GM18499 (cell line): ENCODE data around the gene PKHD1.

ENCODE experiments used
- ATAC-seq: cut with Tn5 transposase; IDR thresholded peaks from one replicate; pipeline ENCODE4 v1.9.1; 2021; ENCODE audit warnings: moderate number of reproducible peaks; ENCODE audit not compliant: insufficient read depth, unreplicated experiment

The PKHD1 gene

DNA sequence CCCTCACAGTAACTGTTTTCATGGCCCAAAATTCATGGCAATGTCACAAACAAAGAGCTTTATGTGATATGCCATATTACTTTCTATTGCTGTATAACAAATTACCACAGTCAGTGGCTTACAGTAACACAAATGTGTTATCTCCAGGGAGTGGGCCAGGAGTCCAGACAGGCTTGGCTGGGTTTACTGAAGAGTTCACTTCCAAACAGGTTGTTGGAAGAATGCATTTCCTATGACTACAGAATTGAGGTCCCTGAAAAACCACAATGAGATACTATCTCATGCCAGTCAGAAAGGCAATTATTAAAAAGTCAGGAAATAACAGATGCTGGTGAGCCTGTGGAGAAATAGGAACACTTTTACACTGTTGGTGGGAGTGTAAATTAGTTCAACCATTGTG lies 431.9 kb downstream of the PKHD1 start:
- no peak for ATAC-seq

DNA sequence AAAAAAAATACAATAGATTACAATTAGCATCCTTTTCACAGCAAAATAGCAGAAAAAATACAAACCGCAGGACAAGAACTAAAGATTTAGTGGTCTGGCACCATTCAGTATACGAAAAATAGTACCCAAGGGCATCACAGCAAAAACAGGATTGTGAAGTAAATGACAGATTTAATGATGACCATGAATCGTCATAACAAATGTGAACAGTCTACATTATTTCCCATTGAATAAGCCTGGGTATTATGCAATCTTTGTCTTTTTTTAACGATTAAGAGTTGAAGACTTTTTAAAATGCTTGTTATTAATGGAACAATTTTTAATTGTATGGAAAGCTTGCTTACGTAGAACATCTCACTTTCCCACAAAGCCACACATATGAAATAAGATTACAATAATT lies 432.8 kb downstream of the PKHD1 start:
- ATAC-seq = no peak

DNA sequence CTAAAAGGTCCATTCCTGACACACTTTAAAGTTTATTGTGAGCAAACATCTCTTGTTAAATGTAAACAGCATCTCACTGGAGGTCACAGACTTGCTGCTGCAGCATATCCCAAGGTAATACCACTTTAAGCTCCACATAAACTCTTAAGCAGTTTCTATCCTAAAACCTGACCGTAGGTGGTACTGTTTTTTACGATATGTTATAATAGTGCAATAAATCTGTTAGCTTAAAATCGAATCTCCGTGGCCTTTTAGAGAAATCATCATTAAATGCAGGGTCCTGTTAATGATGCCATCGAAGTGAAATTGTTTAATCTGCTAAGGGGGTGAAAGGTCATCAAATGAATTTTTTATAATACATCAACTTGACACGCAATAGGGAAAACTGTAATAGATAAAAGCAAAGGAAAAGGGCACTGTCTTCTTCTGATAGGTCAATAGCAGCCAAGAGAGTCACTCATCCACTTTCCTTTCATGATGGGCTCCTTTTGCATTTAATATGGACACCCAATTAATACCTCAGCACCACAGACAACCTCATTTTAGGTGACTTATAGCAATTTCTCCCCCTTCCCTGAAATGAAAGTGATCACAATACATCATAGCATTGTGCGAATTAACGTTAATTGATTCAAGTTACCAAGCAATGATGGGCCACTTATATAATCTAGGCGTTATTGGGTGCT lies 436.1 kb downstream of the PKHD1 start:
- no peak for ATAC-seq

DNA sequence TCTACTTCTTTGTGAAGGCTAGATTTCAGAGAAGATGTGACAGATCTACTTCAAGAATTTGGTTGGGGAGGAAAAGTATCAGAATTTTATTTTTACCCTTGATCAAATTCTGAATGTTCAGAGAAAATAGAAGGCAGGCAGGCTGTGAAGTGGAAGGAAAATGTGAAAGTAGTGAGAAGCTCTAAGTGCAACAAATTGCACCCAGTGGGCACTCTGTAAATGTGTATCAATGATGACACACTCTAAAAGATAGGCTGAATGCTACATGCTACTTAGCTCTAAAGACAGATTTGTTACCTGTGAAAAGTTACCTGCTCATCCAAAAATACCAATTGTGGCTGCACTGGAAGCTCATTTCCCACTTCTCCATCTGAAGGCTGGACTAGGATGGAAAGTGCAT lies 438.6 kb downstream of the PKHD1 start:
- no peak for ATAC-seq

GRCh38 chr6:51648236-51648635 lies 439.2 kb downstream of the PKHD1 start:
- ATAC-seq = no peak

DNA sequence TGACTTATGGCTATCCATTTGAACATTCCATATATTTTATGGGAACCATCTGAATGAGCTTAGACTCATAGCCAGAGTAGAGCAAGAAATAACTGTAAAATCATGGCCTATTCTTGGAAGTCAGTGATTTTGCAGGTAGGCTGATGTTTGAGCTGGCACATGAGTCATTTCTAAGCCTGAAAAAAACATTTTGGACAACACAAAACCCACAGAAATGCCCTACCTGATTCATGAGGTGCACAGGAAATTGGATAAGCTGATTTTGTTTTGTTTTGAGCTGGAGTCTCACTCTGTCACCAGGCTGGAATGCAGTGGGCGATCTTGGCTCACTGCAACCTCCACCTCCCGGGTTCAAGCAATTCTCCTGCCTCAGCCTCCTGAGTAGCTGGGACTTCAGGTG lies 443.0 kb downstream of the PKHD1 start:
- no peak for ATAC-seq

DNA sequence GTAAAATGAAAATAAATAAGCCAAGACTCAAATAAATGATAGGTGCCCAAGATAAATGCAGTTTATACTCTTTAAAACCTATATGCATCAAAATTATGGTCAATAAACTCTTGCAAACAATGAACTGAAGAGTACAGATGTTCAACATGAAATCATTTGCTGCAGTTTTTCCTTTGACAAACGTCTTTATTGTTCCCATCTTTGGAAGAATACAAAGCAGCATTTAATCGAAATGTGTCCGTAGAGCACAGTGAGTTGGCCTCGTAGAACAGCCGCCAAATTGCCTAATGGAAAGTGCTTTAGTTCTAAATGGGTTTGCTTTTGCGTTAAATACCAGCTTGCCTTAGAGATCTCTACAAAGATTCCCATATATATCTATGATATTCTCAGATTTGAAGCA lies 447.4 kb downstream of the PKHD1 start:
- ATAC-seq = no peak

- no peak for ATAC-seq
Measured at GRCh38 chr6:51633424-51633823, 454.0 kb downstream of the PKHD1 start.

GRCh38 chr6:51630011-51630410 lies 457.4 kb downstream of the PKHD1 start:
- ATAC-seq = no peak

DNA sequence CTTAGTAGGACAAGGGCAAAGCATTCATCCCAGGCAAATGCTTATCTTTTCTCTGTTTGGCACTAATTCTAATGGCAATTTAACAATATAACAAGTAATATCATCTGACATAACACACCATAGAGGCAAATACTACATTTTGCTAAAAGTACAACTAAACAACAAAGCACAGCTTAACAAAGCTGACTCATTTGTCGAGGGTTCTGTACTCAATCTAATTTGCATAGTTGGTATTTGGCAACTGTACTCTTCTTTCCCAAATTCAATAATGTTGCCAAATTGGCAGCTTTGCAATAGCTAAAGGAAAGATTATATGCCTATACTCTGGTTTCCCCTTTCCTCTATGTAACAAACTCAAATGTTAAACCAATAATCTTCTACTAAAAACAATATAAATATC lies 461.0 kb downstream of the PKHD1 start:
- no peak for ATAC-seq

GRCh38 chr6:51625566-51625965 lies 461.8 kb downstream of the PKHD1 start:
- no peak for ATAC-seq

GRCh38 chr6:51620971-51621370 lies 466.4 kb downstream of the PKHD1 start:
- no peak for ATAC-seq

DNA sequence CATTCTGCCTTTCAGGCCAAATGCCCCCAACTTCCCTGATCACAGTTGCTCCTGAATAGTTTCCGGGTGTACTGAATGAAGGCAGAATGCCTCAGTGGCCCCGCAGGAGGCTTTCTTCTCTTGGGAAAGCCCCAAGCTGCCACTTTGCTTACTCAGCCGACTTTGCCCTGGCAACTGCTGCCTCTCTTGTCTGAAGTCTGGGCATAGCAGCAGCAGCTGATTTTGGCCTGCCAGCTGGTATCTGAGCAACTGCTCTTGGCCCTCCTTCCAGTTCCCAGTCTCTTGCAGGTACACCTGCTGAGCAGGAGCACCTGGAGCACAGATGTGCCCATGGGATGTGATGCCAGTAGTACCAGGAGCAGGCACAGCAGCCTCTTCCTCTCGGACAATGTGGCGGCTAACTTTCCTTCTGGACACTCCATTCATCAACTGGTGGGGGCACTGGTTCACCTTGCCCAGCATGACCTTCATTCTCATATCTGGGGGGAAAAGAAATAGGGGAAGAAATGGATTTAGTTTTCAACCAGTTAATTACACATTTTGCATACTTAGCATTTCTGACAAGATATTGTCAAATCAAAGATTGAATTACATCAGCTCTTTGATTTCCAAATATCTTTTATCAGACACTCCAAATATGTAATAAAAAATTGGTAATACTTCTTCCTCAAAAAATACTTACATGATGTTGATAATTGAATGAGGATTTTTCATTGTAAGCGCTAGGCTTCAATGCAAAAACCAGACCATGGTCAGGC lies 468.2 kb downstream of the PKHD1 start:
- no peak for ATAC-seq

DNA sequence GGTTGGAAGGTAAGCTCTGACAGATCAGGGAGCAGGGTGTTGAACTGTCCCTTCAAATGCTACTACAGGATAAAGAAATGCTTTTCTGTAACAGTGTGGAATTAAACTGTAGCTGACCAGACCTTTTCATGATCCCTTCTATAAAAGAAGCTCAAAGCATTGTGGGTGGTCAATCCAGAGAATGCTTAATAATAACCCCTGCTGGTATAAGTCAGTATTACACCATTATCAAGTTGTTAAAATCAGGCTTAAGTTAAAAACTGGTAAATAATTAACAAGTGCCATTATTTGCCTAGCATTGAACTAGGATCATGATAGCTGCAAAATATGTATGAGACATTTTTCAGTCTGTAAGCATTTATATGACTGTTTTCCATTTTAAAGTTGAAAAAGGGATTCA lies 468.9 kb downstream of the PKHD1 start:
- ATAC-seq = no peak

DNA sequence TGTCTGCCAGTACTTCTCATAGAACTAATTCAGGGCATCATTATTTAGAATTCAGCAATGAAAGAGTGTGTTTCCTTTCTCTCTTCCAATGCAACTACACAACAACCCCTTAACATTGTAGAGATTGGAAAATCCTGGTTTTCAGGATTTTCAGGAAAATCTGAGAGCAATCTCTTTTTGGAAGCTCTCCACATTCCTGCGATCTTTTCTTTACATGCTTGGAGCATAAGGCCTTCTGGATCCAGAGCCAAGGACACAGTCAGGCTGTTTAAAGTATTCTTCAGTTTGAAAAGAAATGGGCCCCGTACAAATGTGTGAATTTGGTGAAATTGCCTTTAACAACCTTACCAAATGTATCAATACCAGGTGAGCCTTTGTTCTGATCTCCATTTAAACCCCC lies 469.7 kb downstream of the PKHD1 start:
- no peak for ATAC-seq

GRCh38 chr6:51616243-51616642 lies 471.2 kb downstream of the PKHD1 start:
- ATAC-seq = no peak

GRCh38 chr6:51614725-51615124 lies 472.7 kb downstream of the PKHD1 start:
- no peak for ATAC-seq

DNA sequence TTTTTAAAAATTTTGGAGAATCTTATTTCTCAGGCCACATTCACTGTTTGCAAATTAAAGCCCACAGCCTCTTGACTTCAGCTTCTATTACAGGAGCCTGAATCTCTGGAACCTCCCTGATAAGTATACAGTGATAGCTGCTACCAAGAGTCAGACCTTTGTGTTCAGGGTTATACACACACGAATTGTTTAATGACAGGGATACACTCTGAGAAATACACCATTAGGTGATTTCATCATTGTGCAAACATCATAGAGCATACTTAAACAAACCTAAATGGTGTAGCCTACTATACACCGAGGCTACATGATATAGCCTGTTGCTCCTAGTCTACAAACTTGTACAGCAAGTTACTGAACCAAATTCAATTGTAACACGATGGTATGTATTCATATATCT lies 473.9 kb downstream of the PKHD1 start:
- ATAC-seq = no peak

- no peak for ATAC-seq
Measured at GRCh38 chr6:51608932-51609331, 478.5 kb downstream of the PKHD1 start.

DNA sequence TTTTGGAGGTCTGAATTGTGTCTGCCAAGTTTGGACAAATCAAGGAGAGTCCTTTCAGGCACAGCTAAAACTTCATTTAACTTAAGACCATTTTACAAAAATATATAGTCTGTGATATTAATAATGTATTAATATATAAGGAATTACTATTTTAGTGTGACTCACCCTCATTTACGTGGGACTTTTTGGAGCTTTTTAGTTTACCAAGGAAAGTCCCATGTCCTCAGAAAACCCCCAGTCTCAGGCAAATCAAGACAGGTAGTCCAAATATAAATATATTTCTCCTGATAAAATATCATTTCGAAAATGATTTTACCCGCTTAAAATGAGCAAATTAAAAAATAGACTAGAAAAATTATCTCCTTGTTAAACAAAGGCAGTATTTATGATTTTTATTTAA lies 479.0 kb downstream of the PKHD1 start:
- no peak for ATAC-seq

GRCh38 chr6:51600514-51600913 lies 486.9 kb downstream of the PKHD1 start:
- no peak for ATAC-seq

DNA sequence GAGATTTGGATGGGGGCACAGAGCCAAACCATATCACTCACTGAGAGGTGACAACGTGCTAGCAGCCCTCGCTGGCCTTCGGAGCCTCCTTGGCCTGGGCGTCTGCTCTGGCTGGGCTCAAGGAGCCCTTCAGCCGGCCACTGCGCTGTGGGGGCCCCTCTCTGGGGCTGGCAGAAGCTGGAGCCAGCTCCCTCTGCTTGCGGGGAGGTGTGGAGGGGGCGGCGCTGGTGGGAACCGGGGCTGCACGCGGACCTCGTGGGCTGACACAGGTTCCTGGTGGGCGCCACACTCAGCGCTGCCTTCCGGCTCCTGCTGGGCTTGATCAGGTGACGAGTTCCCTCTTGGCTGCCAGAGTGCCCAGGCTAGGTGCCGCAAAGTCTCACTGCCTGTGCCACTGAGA lies 489.2 kb downstream of the PKHD1 start:
- ATAC-seq = no peak
